Uterus (tissue), 2 donors: ENCODE data around the gene ACSF2.

Source experiments
- POLR2A ChIP-seq, 2 donors: fragments of 450-650 bp; IDR thresholded peaks; one replicate each; pipeline ENCODE4 v1.6.1; 2016; ENCODE audit warnings: antibody characterized with exemption in 2 of 2, mild to moderate bottlenecking in 1 of 2, moderate library complexity in 1 of 2
- TF ChIP-seq, protein P1 (sequence below), 4 experiments: fragments of 200-600 bp in 2 of 4; fragments of 450-650 bp in 2 of 4; sonication (generic) in 2 of 4; IDR thresholded peaks; one replicate each; pipeline ENCODE4 v1.5.1; 2016 to 2019; ENCODE audit warnings: antibody characterized with exemption in 4 of 4, mild to moderate bottlenecking in 2 of 4, moderate library complexity in 1 of 4

DNA sequence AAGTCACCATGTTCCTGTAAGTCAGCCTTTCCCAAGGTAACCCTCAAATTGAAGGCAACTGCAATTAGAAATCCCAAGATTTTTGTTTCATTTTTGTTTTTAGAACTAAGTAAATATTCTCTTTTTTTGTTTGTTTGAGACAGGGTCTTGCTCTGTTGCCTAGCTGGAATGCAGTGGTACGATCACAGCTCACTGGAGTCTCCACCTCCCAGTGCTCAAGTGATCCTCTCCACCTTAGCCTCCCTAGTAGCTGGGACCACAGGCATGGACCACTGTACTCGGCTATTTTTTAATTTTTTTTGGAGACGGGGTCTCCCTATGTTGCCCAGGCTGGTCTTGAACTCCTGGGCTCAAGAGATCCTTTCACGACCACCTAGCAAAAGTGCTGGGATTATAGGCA, 18.1 kb upstream of the ACSF2 start:
- no peak for TF ChIP-seq POLR2A (IDR thresholded peaks at IDR 0.05)
- TF ChIP-seq, protein P1, sequence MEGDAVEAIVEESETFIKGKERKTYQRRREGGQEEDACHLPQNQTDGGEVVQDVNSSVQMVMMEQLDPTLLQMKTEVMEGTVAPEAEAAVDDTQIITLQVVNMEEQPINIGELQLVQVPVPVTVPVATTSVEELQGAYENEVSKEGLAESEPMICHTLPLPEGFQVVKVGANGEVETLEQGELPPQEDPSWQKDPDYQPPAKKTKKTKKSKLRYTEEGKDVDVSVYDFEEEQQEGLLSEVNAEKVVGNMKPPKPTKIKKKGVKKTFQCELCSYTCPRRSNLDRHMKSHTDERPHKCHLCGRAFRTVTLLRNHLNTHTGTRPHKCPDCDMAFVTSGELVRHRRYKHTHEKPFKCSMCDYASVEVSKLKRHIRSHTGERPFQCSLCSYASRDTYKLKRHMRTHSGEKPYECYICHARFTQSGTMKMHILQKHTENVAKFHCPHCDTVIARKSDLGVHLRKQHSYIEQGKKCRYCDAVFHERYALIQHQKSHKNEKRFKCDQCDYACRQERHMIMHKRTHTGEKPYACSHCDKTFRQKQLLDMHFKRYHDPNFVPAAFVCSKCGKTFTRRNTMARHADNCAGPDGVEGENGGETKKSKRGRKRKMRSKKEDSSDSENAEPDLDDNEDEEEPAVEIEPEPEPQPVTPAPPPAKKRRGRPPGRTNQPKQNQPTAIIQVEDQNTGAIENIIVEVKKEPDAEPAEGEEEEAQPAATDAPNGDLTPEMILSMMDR (IDR thresholded peaks at IDR 0.05) = no peak
